SW 1271 (cell line): ENCODE data around the gene PDE6D.

Experiments used
- DNase-seq, 2 experiments: peaks; one replicate each; lab custom pipeline; 2025; lab: John Stamatoyannopoulos, UW

Gene PDE6D

DNA sequence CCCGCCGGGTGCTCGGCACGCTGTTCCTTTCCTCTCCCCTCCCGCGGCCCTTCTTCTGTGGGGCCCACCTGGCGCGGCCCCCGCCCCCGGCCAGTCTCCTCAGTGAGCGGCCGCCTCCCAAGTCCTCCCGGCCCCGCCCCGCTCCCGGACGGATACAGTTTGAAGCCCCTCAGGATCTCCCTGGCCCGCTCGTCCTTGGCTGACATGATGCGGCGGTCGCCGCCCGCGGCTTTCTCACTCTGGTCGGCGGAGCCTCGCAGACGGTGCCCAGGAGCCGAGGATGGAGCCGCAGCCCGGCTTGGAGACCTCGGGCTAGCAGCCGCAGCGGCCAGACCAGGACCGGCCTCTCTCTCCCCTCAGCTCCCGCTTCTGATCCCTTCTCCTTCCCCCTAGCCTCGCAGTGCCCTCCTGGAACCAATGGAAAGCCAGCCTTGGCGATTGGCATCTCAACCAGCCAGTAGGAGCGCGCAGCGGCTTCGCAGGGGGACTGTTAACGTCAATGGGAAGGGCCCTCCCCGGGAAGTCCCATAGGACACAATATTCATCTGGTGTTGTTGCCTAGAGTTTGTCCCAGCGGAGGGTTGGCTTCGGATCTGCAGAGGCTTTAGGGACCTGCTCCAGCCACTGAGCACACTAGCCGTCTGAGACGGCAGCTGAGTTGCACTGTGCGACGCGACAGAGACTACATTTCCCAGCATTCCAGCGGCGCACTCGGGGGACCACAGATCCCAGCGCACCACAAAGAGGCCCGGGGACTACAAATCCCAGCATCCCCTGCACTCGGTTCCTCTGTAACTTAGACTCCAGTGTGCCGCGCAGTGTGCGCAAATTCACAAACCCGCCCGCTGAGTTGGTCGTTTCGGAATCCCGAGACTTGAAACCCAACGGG, at the start of gene PDE6D:
TSS of gene PDE6D (minus strand) at position 374 of the 889 bp plus-strand sequence. CDS start at position 206, 168 bp downstream.
- peak; percentile 89 to 97 for DNase-seq

DNA sequence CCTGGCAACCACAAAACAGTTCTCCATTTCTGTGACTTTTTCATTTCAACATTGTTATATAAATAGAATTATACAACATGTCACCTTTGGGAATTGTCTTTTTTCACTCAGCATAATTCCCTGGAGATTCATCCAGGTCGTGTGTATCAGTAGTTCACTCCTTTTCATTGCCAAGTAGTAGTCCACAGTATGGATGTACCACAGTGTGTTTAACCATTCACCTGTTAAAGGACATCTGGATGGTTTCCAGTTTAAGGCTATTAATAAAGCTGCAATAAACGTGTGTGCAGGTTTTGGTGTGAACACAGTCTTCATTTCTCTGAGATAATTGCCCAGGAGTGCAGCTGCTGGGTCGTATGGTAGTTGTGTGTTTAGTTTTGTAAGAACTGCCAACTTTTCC, 40.8 kb upstream of the PDE6D start:
- no peak for DNase-seq

DNA sequence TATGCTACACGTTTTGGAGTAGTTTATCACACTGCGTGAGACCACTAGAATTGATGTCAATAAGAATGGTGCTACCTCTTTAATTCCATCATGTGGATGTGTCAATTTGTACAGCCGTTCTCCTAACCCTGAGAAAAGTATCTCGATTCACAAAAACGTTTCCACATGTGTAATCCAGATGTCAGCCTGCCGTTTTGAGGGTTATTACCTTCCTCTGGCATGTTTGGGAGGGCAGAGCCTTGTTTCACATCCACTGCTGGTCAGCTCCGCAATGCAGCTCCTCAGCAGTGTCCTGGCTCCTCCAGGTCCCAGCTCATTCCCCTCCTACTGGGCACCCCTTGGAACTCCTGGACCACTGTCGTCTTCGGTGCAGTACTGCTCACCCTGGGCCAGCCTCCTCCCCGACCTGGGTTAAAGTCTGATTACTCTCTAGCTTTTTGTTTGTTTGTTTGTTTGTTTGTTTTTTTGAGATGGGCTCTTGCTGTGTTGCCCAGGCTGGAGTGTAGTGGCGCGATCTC, 39.8 kb upstream of the PDE6D start:
- DNase-seq = no peak

DNA sequence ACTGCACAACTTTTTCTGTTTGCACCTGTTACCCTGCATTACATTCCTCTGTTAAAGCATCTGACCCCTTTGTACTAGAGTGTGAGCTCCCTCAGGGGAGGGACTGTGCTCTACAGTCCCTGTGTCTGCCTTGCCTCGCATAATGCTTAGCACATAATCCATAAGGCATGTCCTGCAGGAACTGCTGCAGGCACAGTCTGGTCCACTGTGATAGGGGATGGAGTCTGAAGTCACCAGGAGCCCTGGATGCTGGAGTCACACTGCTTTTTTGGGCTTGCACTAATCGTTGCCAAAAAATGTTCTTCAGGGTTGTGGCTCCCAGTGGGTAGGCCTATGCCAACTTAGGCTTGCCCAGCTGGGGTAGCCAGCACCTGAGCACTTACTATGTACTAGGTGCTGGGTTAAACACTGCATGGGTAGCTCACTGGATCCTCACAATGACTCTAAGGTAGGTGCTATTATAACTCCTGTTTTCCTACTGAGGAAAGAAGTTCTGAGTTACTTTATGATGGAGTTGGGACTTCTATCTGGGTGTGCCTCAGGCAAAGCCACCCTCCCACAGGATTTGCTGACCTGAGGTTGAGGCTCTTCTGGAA, 38.5 kb upstream of the PDE6D start:
- DNase-seq = no peak

DNA sequence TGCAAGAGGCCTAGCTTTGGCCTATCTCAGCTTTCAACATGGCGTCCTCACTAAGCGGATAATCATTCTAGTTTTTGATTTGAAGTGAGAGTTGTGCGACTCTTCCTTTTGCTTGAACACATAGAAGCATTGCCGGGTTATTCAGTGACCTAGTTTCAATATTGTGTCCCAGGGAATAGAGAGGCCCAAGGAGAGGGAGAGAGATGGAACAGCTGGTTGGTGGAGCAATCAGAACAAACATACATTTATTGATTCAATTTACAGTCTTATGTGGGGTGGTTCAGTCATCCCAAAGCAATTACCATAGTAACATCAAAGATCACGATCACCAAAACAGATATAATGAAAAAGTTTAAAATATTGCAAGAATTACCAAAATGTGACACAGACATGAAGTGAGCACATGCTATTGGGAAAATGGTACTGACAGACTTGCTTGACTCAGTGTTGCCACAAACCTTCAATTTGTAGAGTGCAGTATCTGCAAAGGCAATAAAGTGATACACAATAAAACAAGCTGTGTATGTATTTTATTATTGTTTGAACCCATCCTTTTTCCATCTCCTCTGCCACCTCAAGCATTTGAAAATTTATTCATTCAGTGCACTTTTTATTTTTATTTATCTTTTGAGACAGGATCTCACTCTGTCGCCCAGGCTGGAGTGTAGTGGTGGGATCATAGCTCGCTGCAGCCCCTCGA, 35.4 kb upstream of the PDE6D start:
- no peak for DNase-seq

DNA sequence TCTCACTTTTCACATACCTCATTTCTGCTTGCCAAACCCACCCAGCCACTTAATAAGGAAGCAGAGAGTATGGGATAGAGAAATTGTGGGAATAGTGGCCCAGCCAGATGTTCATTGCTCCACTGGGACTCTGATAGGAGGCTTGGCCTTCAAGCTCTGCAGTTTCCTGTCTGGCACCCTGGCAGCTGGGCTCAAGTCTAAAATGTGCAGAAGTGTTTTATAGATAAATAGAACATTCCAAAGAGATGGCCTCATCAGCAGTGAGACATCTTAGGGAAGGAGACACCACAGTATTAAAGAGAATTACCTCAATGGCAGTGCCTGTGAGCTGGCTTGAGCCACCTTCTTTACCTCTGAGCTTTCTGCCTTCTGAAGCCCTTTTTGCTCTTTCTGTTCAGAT, 29.8 kb upstream of the PDE6D start:
- peak in 1 of 2 experiments; percentile 14 for DNase-seq

DNA sequence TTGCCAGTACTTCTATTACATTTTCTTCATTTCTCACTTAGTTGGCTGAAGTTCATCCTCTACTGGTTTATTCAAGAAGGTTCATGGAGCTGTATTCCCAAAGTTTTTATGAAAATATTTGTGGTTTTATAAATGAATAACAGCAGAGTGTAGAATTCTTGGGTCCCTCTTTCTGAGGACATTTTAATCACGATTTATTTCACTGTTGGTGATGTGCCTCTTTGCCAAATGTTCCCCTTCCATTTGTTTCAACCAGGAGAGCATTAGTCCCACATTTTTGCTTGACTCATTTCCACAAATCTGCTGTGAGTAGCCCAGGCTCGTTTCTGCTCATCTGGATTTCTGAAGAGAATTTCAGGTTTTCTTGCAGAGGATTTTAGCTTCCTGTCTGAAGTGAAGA, 25.9 kb upstream of the PDE6D start:
- no peak for DNase-seq

DNA sequence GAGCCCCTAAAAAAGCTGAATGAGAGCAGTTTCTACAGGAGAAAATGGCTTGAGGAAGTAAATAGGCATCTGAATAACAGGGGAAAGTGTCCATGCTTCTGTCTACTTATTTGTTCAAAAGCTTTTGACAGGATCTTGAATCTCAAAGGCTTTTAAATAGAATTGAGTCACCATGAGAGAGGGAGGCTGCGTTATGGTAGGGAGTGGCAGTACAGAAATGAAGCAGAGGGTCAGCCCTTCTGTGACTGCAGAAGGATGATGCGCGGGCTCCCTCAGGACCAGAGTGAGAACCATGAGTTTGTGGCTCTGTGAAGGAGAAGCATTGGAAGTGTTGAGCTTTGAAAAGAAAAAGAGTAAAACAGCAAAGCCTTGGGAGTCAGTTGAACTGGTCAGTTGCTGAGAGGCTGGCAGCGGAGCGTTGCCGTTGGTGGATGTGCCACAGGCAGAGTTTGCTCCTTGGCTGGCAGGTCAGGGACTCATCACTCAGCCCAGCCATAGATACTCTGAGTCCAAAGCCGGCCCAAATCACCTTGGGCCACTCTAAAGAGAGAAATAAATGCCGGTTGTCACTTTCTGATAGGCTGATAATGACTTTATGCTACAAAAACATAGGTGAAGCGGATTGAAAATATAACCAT, 22.5 kb upstream of the PDE6D start:
- no peak for DNase-seq

DNA sequence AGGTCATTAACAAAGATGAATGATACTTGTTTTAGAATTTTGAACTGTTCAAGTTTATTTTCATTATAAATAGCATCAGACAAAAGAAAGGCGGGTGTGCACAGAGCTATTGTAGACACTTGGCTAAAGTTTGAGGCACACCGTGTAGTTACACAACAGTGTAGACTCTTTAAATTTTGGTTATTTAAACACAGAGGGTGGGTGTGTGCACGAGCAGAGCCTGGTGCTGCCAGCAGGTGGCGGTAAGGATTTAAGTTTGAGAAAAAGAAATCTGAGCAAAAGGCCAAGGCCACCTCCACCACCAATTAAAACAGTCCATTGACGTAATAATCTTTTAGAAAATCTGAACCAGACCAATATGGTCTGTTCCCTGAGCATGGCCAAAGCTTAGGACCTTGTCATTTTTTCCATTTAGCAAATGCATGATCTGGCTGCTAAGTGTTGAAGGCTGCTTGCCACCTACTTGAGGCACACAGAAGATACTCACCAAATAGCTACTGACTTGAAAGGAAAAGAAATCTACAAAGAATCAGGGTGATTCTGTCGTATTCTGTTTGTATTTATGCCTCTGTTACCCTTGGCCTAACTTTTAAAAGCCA, 19.5 kb upstream of the PDE6D start:
- peak in 1 of 2 experiments; percentile 43 for DNase-seq

DNA sequence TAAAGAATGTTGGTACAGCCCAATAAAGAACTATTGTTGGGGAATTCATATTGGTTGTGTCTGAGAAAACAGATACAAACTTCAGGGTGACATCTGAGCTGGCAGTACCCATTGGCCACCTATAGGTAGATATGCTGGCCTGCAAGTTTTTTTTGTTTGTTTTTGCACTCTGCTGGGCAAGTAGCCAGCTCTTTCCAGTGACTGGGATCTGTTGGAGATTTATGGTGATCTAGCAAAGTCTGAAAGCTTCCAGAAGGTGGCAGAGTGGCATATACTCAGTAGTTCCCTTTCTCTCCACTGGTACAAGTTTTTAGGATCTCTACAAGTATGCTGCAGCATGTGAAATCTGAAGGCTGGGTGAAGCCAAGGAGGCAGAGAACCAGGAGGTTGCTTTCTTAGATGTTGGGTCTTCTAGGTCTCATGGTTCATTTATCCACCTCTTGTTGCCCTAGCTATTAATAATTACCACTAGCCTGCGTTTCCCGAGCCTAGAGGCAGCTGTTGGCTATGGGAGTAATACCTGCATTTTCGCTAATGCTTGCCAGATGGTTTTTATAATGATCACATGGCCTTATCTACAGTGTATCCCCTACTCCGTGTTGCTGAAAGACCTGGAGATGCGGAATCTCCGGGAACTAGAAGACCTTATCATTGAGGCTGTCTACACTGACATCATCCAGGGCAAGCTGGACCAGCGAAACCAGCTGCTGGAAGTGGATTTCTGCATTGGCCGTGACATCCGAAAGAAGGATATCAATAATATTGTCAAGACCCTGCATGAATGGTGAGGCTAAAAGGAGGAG, 14.6 kb upstream of the PDE6D start:
- peak; percentile 44 to 84 for DNase-seq

DNA sequence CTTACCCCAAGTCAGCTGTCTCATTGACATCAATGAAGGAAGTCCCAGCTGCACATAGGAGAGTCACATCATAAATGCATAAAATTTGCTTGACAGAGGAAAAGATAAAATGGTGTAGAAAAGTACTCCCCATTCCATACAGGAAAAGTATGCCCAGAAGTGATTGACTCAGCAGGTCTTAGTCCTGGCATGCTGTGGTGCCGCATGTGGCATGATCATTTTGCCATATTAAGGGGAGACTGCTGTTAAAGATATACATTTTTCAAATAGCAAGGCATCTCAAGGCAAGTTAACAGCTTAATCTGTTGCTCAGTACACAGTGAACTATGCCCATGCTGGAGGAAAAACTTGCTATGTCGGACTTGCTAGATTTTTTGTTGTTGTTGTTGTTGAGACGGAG, 13.3 kb upstream of the PDE6D start:
- DNase-seq = no peak

DNA sequence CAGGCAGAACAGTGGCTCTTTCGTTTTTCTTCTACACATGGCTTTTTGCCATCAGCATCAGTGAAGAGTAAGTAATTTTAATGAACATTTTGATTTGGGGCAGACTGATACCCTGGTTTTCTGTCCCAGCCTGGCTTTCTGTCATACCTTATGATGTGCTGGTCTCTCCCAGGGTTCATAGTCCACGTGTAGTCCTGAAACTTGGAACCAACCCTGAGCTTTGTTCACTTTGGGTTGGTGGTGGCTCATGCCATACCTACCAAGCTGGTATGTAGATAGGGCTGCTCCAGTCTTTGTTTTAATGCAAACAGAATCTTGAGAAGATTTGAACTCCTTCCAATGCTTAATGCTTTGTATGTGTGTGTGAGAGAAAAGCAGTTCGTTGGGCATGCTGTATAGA, 10.0 kb upstream of the PDE6D start:
- no peak for DNase-seq

DNA sequence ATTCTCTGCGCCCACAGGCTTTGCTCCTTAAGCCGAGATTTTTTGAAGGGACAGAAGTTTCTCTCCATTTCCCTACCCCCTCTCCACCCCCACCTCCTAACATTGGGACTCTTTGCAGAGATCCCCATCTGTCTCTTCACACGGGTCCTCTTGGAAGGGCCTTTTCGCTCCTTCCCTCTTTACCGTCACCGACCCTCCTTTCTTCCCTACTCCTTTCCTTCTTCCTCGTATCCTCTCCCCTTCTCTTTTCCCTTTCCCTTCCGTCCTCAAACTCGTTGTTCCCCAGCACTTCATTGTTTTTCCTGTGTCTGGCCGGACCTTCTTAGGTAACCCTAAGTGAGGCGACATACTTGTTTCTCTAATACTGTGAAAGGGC, 5.8 kb upstream of the PDE6D start:
- no peak for DNase-seq

DNA sequence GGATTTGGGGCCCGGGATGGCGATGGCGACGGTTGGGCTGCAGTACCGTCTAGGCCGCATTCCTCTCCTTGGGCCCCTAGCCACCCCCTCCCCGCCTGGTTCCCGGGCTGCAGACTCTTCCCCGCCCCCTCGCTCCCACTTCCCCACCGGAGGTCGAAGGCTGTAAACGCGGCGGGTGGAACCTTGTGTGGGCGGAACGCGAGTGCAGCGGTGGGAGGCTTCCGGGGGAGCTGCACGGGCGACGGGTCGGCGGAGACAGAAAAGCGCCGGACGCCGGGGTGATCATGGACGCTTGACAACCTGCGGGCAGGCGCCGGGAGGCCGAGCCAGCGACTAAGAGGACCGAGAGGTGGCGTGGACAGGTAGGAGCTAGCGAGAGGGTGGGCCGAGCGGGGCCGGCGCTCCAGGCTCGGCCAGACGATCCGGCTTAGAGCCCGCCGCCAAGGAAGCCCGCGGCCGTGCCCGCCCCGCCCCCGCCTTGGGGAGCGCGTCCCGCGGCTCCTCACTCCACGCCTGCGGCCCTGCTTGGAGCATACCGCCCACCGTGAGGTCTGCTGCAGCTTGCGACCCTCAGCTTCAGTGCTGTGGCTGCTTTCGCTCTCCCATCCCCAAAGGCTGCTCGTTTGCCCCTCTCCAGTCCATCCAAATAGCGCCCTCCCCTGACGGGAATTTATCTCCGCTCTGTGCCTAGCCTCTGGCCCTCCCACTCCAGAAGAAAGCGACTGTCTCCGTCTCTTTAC, 5.3 kb upstream of the PDE6D start, which contains the start of gene COPS7B:
TSS of gene COPS7B (plus strand) at position 269 of the 740 bp plus-strand sequence. CDS start 2,126 bp downstream, outside the sequence.
- DNase-seq = peak; percentile 26 to 61

DNA sequence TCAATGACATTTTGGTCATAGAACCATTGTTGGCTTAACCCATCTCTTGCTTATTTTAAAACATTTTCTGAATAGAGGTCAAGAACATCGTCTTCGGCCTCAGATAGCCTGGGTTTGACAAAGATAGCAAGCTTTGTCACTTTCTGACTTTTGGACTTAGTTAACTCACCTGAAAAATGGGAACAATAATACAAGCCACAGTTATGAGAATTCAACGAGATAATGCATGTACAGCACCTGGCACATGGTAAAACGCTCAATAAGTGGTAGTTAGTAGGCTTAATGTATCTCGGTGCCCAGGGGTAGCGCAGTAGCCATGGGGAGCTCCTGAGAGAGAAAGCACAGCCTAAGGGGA, 4.7 kb upstream of the PDE6D start:
- DNase-seq = no peak

DNA sequence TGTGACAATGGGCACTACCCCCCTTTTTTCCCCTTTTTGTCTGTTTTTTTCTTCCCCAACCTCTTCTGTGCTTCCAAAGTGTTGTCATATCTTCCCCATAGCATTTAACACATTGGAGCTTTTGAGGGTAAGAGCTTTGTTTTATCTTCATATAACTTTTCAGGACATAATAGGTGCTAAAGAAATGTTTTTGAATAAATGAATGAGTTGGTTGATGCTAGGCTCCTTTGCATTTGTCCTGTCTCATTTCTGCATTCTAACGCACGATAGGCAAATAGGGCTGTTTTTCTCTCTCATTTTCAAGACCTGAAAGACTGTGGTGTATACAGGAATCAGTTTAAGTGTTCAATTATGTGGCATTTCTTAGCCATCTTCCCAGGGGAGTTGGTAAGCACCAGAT, 4.3 kb upstream of the PDE6D start:
- DNase-seq = no peak

DNA sequence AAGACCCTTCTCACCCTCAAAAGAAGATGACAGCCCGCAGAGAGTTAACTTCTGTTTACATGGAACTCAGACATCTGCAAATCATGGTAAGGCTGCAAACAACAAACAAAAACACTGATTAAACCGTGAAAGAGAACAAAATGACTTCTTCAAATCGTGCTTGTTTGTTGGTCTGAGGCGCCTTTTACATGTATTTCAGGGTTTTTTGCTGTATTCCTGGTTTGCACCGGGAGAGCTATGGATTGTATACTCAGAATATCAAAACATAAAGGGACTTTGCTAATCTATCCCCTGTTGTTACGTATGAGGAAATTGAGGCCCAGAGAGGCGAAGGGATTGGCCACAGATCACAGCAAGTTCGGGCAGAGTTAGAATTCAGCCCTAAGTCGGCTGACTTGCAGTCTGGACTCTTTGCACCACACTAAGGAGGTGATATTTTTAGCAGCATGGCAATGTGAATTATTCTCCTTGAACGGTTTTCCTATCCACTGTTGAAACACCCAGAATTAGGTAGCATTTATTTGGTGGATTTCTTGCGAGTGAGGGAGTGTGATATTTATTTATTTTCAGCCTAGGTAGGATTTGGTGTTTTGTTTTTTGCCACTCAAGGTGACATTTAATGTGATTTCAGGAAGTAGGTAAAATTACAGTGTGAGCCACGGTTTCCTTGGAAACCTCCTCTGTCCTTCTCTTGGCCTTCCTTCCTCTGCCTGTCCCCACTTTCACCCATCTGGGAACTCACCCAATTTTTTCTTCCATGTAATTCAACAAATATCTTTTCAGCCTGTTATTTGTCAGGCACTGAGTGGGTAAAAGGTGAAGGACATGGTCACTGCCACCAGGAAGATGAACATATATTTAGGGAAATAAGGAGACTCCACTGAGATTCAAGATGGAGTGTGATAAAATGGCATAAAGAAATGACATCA, 980 bp upstream of the PDE6D start:
- peak in 1 of 2 experiments; percentile 35 for DNase-seq

DNA sequence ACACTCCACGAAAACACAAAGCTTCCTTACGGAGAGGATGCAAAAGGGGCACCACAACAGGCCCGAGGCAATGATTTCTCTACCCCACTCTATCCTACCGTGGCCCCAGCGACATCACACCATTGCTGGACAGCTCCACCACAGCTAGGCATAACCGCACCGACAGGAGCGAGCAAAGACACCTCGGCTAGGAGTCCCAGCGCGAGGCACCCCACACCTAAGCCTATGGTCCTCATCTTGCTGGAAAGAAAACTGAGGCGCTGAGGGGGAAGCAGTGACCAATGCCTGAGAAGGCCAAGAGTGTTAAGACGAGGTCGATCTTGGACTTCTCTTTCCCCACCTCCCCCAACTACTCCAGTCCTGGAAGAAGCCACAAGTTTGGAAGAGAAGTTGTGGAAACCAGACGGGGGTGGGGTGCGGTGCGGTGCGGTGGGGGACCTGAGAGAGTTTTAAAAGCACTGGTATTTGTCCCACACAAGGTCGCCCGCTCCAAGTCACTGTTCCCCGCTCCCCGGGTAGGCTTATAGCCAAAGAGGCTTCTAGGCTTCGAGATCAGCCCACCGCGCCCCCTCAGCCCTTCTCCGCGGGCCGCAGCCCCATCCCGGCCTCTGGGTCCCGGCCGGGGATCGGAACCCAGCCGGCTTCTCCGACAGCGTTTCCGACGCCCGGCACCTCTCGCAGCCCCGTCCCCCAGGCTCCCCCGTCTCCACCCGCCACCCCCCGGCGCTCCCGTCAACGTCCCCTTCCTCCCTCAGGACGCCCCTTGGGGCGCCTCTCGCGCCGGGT, 766 bp downstream of the PDE6D start:
- DNase-seq = no peak
